Neural progenitor cell (in vitro differentiated cells): ENCODE data around the gene BARD1. TPM values are rescaled to one million over a fixed set of nuclear protein-coding genes. Genes with fewer than 3 reads are reported as not detected.

Source experiments
- DNase-seq: peaks from one replicate; pipeline ENCODE4 v3.0.0-alpha.2; 2016; ENCODE audit warnings: low spot score
- H2AFZ ChIP-seq: fragments of 200-600 bp; sonication (generic); replicated peaks from 2 replicates; pipeline ENCODE4 v1.6.1; 2016; ENCODE audit warnings: antibody characterized with exemption
- H3F3A ChIP-seq: fragments of 200-600 bp; sonication (generic); 2 replicates; pipeline ENCODE4 v1.6.1; 2016; ENCODE audit warnings: antibody characterized with exemption, low read depth
- H3K27ac ChIP-seq: fragments of 200-600 bp; sonication (generic); 2 replicates; pipeline ENCODE4 v1.5.1; 2016; ENCODE audit warnings: mild to moderate bottlenecking
- H3K27me3 ChIP-seq: fragments of 200-600 bp; sonication (generic); 2 replicates; pipeline ENCODE4 v1.6.1; 2016; ENCODE audit warnings: mild to moderate bottlenecking, moderate library complexity
- H3K36me3 ChIP-seq: fragments of 200-600 bp; sonication (generic); 2 replicates; pipeline ENCODE4 v1.5.1; 2016
- H3K4me1 ChIP-seq: fragments of 200-600 bp; sonication (generic); 2 replicates; pipeline ENCODE4 v1.6.1; 2016; ENCODE audit warnings: mixed run types
- H3K4me2 ChIP-seq: fragments of 200-600 bp; sonication (generic); 2 replicates; pipeline ENCODE4 v1.6.1; 2016
- H3K4me3 ChIP-seq: fragments of 200-600 bp; sonication (generic); 2 replicates; pipeline ENCODE4 v1.5.1; 2016
- H3K79me2 ChIP-seq: fragments of 200-600 bp; sonication (generic); 2 replicates; pipeline ENCODE4 v1.6.1; 2016; ENCODE audit warnings: low read depth
- H3K9ac ChIP-seq: fragments of 200-600 bp; sonication (generic); 2 replicates; pipeline ENCODE4 v1.6.1; 2016
- H3K9me3 ChIP-seq: fragments of 200-600 bp; sonication (generic); 2 replicates; pipeline ENCODE4 v1.5.1; 2016; ENCODE audit warnings: low read depth
- H4K20me1 ChIP-seq: fragments of 200-600 bp; sonication (generic); 2 replicates; pipeline ENCODE4 v1.6.1; 2016; ENCODE audit warnings: low read depth
- H3K27ac Mint-ChIP-seq: 3 replicates; pipeline ENCODE4 v1.8.0; 2021; ENCODE audit warnings: mixed read lengths
- H3K27me3 Mint-ChIP-seq: 2 replicates; pipeline ENCODE4 v1.8.0; 2022; ENCODE audit warnings: low read depth, mild to moderate bottlenecking, inconsistent platforms, moderate library complexity, mixed read lengths; ENCODE audit not compliant: insufficient read depth
- H3K36me3 Mint-ChIP-seq: 3 replicates; pipeline ENCODE4 v1.8.0; 2021; ENCODE audit warnings: mixed read lengths
- H3K4me1 Mint-ChIP-seq: 3 replicates; pipeline ENCODE4 v1.8.0; 2021; ENCODE audit warnings: mixed read lengths
- H3K4me3 Mint-ChIP-seq: 3 replicates; pipeline ENCODE4 v1.8.0; 2021; ENCODE audit warnings: mild to moderate bottlenecking, moderate library complexity, mixed read lengths
- H3K9me3 Mint-ChIP-seq: 3 replicates; pipeline ENCODE4 v1.8.0; 2020; ENCODE audit warnings: mixed read lengths
- EZH2 ChIP-seq: fragments of 200-600 bp; sonication (generic); IDR thresholded peaks from 2 replicates; pipeline ENCODE4 v1.6.1; 2017; ENCODE audit warnings: antibody characterized with exemption, mild to moderate bottlenecking, moderate library complexity
- EZH2phosphoT487 ChIP-seq: fragments of 200-600 bp; sonication (generic); IDR thresholded peaks from 2 replicates; pipeline ENCODE4 v1.6.1; 2017; ENCODE audit warnings: antibody characterized with exemption
- total RNA-seq: library from RNA; depleted of rRNA; stranded (reverse); fragments of >200 nt; gene quantifications from 2 replicates; pipeline ENCODE4 v1.2.3, GENCODE V29; 2015; ENCODE audit warnings: low replicate concordance
- TF ChIP-seq, protein P1 (sequence below): fragments of 200-600 bp; sonication (generic); IDR thresholded peaks from 2 replicates; pipeline ENCODE4 v1.5.1; 2017; ENCODE audit warnings: antibody characterized with exemption, mild to moderate bottlenecking

The BARD1 gene
- total RNA-seq, 1 donor from 2014 or later, result 42.8 TPM

DNA sequence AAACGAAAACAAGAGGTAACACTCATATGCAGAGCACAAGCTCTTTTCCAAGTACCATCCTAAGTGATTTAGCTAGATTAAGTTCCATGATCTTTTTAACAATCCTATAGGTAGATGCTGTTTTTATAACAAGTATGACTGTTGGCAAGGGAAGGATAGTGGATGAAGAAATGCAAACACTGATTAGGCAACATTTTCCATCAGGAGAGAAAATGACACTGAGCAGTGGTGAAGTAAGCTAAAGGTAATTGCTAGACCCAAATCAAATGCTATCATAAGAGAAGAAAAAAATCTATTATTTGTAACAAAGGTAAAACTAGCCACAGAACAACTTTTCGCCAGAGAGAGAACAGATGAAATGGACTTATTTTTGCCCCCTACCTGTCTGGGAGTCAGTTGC lies 34.3 kb upstream of the BARD1 start:
- no peaks in the 10 kb centered on the region for H3K9me3 ChIP-seq
- no peaks in the 10 kb centered on the region for H3K27me3 ChIP-seq
- no peak overlapping the region for H3K4me3 ChIP-seq
- H3K27ac ChIP-seq, result no peak overlapping the region
- Mint-ChIP-seq H3K27me3 (no peaks in the 10 kb centered on the region), H3K4me3 (no peak overlapping the region), H3K4me1 (peaks cover 2% of the 10 kb centered on the region), H3K36me3 (peaks cover 4% of the 10 kb centered on the region), H3K27ac (no peak overlapping the region), H3K9me3 (peaks cover 4% of the 10 kb centered on the region)
- H3K9ac ChIP-seq, result no peak overlapping the region
- H3K36me3 ChIP-seq, result no peaks in the 10 kb centered on the region
- H3K79me2 ChIP-seq, result no peaks in the 10 kb centered on the region
- H2AFZ ChIP-seq, result no peak overlapping the region
- H3F3A ChIP-seq, result no peaks in the 10 kb centered on the region
- TF ChIP-seq EZH2 (no peak), EZH2phosphoT487 (no peak)
- TF ChIP-seq, protein P1, sequence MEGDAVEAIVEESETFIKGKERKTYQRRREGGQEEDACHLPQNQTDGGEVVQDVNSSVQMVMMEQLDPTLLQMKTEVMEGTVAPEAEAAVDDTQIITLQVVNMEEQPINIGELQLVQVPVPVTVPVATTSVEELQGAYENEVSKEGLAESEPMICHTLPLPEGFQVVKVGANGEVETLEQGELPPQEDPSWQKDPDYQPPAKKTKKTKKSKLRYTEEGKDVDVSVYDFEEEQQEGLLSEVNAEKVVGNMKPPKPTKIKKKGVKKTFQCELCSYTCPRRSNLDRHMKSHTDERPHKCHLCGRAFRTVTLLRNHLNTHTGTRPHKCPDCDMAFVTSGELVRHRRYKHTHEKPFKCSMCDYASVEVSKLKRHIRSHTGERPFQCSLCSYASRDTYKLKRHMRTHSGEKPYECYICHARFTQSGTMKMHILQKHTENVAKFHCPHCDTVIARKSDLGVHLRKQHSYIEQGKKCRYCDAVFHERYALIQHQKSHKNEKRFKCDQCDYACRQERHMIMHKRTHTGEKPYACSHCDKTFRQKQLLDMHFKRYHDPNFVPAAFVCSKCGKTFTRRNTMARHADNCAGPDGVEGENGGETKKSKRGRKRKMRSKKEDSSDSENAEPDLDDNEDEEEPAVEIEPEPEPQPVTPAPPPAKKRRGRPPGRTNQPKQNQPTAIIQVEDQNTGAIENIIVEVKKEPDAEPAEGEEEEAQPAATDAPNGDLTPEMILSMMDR, result no peak
- H4K20me1 ChIP-seq, result no peaks in the 10 kb centered on the region
- no peak for DNase-seq
- H3K4me2 ChIP-seq, result no peak overlapping the region
- H3K4me1 ChIP-seq, result no peaks in the 10 kb centered on the region

DNA sequence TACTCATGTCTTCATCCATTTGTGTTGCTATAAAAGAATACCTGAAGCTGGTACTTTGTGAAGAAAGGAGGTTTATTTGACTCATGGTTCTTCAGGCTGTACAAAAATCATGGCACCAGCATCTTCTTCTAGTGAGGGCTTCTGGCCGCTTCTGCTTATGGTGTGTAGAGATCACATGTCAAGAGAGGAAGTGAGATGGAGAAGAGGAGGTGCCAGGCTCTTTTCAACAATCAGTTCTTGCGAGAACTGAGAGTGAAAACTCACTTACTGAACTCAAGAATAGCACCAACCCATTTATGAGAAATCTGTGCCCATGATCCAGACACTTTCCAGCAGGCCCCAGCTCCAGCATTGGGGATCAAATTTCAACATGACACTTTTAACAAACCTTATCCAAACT lies 30.0 kb upstream of the BARD1 start:
- Mint-ChIP-seq H3K36me3 (peaks cover 6% of the 10 kb centered on the region), H3K27ac (no peak overlapping the region), H3K4me3 (no peak overlapping the region), H3K27me3 (no peaks in the 10 kb centered on the region), H3K4me1 (peaks cover 2% of the 10 kb centered on the region), H3K9me3 (peaks cover 4% of the 10 kb centered on the region)
- Histone ChIP-seq H2AFZ (no peak overlapping the region), H3K4me1 (peaks cover 7% of the 10 kb centered on the region), H3K27me3 (no peaks in the 10 kb centered on the region), H3K4me2 (no peak overlapping the region), H3K9me3 (no peaks in the 10 kb centered on the region), H3K27ac (no peak overlapping the region), H3K9ac (no peak overlapping the region), H3K4me3 (no peak overlapping the region), H3K36me3 (no peaks in the 10 kb centered on the region), H3F3A (no peaks in the 10 kb centered on the region), H4K20me1 (no peaks in the 10 kb centered on the region), H3K79me2 (no peaks in the 10 kb centered on the region)
- TF ChIP-seq EZH2, result no peak
- TF ChIP-seq EZH2phosphoT487, result no peak
- TF ChIP-seq, protein P1, result no peak
- no peak for DNase-seq

DNA sequence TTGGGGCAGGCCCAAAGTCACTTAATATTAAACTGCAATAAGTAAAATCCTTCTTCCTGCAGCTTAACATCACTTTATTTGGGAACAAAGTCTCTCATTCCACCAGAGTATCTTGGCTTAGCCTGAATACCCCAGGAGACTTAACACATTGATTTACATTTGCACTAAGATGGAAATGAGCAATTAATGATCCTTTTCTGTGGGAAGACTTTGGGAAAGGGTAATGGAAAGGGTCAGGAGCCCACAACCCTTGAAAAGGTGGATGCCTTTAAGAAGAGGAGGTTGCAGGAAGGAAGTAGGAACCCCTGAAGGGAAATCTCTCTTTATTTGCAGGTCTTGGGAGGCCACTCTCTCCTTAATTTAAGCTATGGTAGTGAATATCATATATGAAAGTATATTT lies 28.0 kb upstream of the BARD1 start:
- H3K9me3 ChIP-seq, result no peaks in the 10 kb centered on the region
- H3K9ac ChIP-seq, result no peak overlapping the region
- H3K27me3 ChIP-seq, result no peaks in the 10 kb centered on the region
- DNase-seq, result no peak
- H2AFZ ChIP-seq, result no peak overlapping the region
- H3K27me3 Mint-ChIP-seq, result no peaks in the 10 kb centered on the region
- peaks cover 7% of the 10 kb centered on the region for H3K9me3 Mint-ChIP-seq
- no peaks in the 10 kb centered on the region for H3F3A ChIP-seq
- no peak overlapping the region for H3K4me3 Mint-ChIP-seq
- peaks cover 6% of the 10 kb centered on the region for H3K36me3 Mint-ChIP-seq
- H3K79me2 ChIP-seq, result no peaks in the 10 kb centered on the region
- TF ChIP-seq, protein P1, result no peak
- TF ChIP-seq EZH2phosphoT487 (no peak), EZH2 (no peak)
- H3K27ac ChIP-seq, result no peak overlapping the region
- H3K27ac Mint-ChIP-seq, result no peak overlapping the region
- peaks cover 2% of the 10 kb centered on the region for H3K4me1 Mint-ChIP-seq
- H3K36me3 ChIP-seq, result no peaks in the 10 kb centered on the region
- no peak overlapping the region for H3K4me3 ChIP-seq
- H3K4me1 ChIP-seq, result peaks cover 7% of the 10 kb centered on the region
- H4K20me1 ChIP-seq, result no peaks in the 10 kb centered on the region
- H3K4me2 ChIP-seq, result no peak overlapping the region

DNA sequence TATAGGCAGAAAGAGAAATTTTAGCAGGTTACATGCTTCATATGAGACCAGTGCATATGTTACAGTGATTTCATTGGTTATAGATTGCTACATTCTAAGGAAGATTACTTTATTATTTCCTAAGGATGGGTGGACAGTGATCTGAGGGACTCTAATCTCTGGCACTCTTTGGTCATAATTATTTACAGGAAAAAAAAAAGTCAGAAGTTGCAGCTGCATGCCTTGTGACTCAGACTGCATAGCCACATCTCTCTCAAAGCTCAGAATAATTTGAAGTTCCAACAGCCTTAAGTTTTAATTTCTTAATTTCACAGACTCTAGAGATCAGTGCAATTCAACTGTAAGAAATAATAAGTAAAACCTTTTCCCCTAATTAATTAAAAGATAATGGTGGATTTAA lies 27.1 kb upstream of the BARD1 start:
- Mint-ChIP-seq H3K4me1 (peaks cover 2% of the 10 kb centered on the region), H3K4me3 (no peak overlapping the region)
- H2AFZ ChIP-seq, result no peak overlapping the region

More for the DNA sequence above, 27.1 kb upstream of the BARD1 start:
- Histone ChIP-seq H3K9ac (no peak overlapping the region), H3K4me1 (peaks cover 7% of the 10 kb centered on the region), H3K27ac (no peak overlapping the region), H3K79me2 (no peaks in the 10 kb centered on the region), H3K4me3 (no peak overlapping the region), H4K20me1 (no peaks in the 10 kb centered on the region), H3K4me2 (no peak overlapping the region), H3K27me3 (no peaks in the 10 kb centered on the region), H3K9me3 (no peaks in the 10 kb centered on the region), H3K36me3 (no peaks in the 10 kb centered on the region), H3F3A (no peaks in the 10 kb centered on the region)
- H3K36me3 Mint-ChIP-seq, result peaks cover 6% of the 10 kb centered on the region
- peaks cover 7% of the 10 kb centered on the region for H3K9me3 Mint-ChIP-seq
- no peak for DNase-seq
- TF ChIP-seq EZH2 (no peak), EZH2phosphoT487 (no peak)
- TF ChIP-seq, protein P1, result no peak
- H3K27me3 Mint-ChIP-seq, result no peaks in the 10 kb centered on the region
- H3K27ac Mint-ChIP-seq, result no peak overlapping the region
